Epithelial cell of proximal tubule (primary cell): ENCODE data around the gene HLA-DQA1. TPM values are rescaled to one million over a fixed set of nuclear protein-coding genes. Genes with fewer than 3 reads are reported as not detected.

Source experiments
- DNase-seq: peaks from one replicate; pipeline ENCODE4 v3.0.0-alpha.2; 2011; ENCODE audit warnings: low read depth
- H3K4me3 ChIP-seq: 2 replicates; pipeline ENCODE4 v1.5.1; 2011; ENCODE audit warnings: low read depth, mild to moderate bottlenecking, low read length
- CTCF ChIP-seq: conservative IDR thresholded peaks from 2 replicates; pipeline ENCODE4 v1.5.1; 2012; ENCODE audit warnings: low read depth, mild to moderate bottlenecking, low read length
- total RNA-seq: library from RNA; depleted of rRNA; stranded (reverse); fragments of >200 nt; gene quantifications from 2 replicates; pipeline ENCODE4 v1.2.3, GENCODE V29; 2015

The HLA-DQA1 gene
- total RNA-seq, 1 donor from 2014 or later: not detected

DNA sequence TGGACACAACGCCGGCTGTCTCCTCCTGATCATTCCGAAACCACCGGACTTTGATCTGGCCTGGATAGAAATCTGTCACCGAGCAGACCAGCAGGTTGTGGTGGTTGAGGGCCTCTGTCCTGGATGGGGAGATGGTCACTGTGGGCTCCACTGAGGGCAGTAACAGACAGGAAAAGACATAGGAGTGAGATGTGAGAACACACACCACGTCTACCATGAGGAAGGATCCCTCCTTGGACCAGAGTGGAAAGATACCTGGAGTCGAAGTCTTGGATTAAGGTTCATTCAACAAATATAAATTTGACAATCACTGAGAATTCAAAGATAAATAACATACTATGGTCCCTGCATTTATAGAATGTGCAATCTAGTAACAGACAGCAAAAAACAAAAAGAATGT lies 24.9 kb downstream of the HLA-DQA1 start:
- H3K4me3 ChIP-seq: no peak overlapping the region
- TF ChIP-seq CTCF: no peak
- DNase-seq: no peak

- DNase-seq: no peak
- TF ChIP-seq CTCF: no peak
- no peak overlapping the region for H3K4me3 ChIP-seq
These were observed 25.6 kb downstream of the HLA-DQA1 start for GRCh38 chr6:32662836-32663235.

- no peak for DNase-seq
- no peak overlapping the region for H3K4me3 ChIP-seq
- no peak for TF ChIP-seq CTCF
These were observed 27.1 kb downstream of the HLA-DQA1 start for GRCh38 chr6:32664354-32664753.

- no peak for DNase-seq
- H3K4me3 ChIP-seq: peak overlapping the region; percentile 24
These were observed 27.7 kb downstream of the HLA-DQA1 start for GRCh38 chr6:32664827-32665362.

GRCh38 chr6:32665661-32666060 lies 28.5 kb downstream of the HLA-DQA1 start:
- TF ChIP-seq CTCF: no peak
- no peak overlapping the region for H3K4me3 ChIP-seq
- no peak for DNase-seq

More at GRCh38 chr6:32664827-32665362, 27.7 kb downstream of the HLA-DQA1 start:
- TF ChIP-seq CTCF: no peak

DNA sequence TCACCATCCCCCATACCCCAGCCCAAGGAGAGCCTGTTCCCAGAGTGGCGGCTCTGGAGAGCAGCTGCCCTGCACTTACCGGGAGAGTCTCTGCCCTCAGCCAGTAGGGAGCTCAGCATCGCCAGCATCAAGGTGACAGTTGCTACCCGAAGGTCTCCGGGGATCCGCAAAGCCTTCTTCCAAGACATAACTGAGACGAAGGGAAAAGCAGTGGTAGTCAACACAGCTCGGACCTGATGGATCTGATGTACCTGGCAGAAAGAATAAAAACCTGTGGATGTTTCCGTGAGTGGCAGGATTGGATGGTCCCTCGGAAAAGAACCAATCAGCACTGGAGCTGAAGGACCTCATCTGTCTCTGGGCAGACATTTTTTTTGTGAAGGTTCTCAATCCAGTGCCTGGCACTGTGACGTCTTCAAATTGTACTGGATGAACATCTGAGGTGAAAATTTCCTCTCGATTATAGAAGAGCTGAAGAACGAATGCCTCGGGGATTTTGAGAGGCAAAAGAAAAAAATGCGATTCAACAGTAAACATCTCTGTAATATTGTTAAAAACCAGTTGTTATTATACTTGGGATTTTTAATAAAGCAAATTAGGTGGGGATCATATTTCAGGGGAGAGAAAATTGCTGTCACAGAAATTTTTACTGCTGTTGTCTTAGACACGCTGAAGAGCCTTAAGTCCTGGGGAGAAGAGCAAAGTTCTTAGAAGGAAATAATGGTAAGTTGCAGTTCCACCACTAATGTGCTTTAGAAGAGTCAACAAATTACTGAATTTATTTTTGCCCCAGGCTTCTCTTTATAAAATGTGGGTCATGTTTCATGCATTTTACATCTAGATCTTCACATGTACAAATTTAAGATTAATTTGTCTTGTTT lies 29.5 kb downstream of the HLA-DQA1 start, which contains the start of gene HLA-DQB1:
Gene HLA-DQB1, minus strand, starts transcription at position 238 of the 881 bp plus-strand sequence. Its CDS starts 50 bp downstream, at position 188.
- H3K4me3 ChIP-seq: peak within 1 kb of the TSS; percentile 47
- DNase-seq: peak; percentile 35
- no peak for TF ChIP-seq CTCF

- DNase-seq: peak; percentile 93
- no peak for TF ChIP-seq CTCF
- no peak overlapping the region for H3K4me3 ChIP-seq
These were observed 31.1 kb downstream of the HLA-DQA1 start for GRCh38 chr6:32668226-32668747.
